GM23248 (cell line): Measurements from ENCODE around the gene CACNG1. TPM values are rescaled to one million over a fixed set of nuclear protein-coding genes. Genes with fewer than 3 reads are reported as not detected.
A peak's percentile ranks its signal among the peaks of the same experiment; 100 is the strongest.

Experiments
- DNase-seq: peaks from one replicate; pipeline ENCODE4 v3.0.0-alpha.2; 2015
- H2AFZ ChIP-seq: fragments of 200-600 bp; sonication (generic); 2 replicates; pipeline ENCODE4 v1.6.1; 2016; ENCODE audit warnings: antibody characterized with exemption
- H3F3A ChIP-seq: fragments of 200-600 bp; sonication (generic); 2 replicates; pipeline ENCODE4 v1.6.1; 2016; ENCODE audit warnings: mild to moderate bottlenecking, antibody characterized with exemption, mixed run types; ENCODE audit not compliant: insufficient read depth
- H3K27ac ChIP-seq: fragments of 200-600 bp; sonication (generic); 2 replicates; pipeline ENCODE4 v1.5.1; 2016; ENCODE audit warnings: mild to moderate bottlenecking
- H3K27me3 ChIP-seq: fragments of 200-600 bp; sonication (generic); replicated peaks from 2 replicates; pipeline ENCODE4 v1.6.1; 2016; ENCODE audit warnings: mild to moderate bottlenecking; ENCODE audit not compliant: insufficient read depth
- H3K36me3 ChIP-seq: fragments of 200-600 bp; sonication (generic); 2 replicates; pipeline ENCODE4 v1.6.1; 2016; ENCODE audit warnings: low read depth, mild to moderate bottlenecking
- H3K4me1 ChIP-seq: fragments of 200-600 bp; sonication (generic); 2 replicates; pipeline ENCODE4 v1.6.1; 2016; ENCODE audit warnings: mild to moderate bottlenecking; ENCODE audit not compliant: insufficient read depth
- H3K4me2 ChIP-seq: fragments of 200-600 bp; sonication (generic); one replicate; pipeline ENCODE4 v1.6.1; 2016; ENCODE audit warnings: mild to moderate bottlenecking; ENCODE audit not compliant: unreplicated experiment
- H3K4me3 ChIP-seq: fragments of 200-600 bp; sonication (generic); 2 replicates; pipeline ENCODE4 v1.5.1; 2016; ENCODE audit warnings: mild to moderate bottlenecking
- H3K79me2 ChIP-seq: fragments of 200-600 bp; sonication (generic); 2 replicates; pipeline ENCODE4 v1.6.1; 2016; ENCODE audit warnings: mild to moderate bottlenecking; ENCODE audit not compliant: insufficient read depth
- H3K9ac ChIP-seq: fragments of 200-600 bp; sonication (generic); 2 replicates; pipeline ENCODE4 v1.6.1; 2016; ENCODE audit warnings: mild to moderate bottlenecking
- H3K9me2 ChIP-seq: fragments of 200-600 bp; sonication (generic); 2 replicates; pipeline ENCODE4 v1.6.1; 2016; ENCODE audit warnings: mixed run types, mild to moderate bottlenecking, moderate library complexity; ENCODE audit not compliant: insufficient read depth
- H3K9me3 ChIP-seq: fragments of 200-600 bp; sonication (generic); one replicate; pipeline ENCODE4 v1.6.1; 2017; ENCODE audit warnings: low read depth
- H4K20me1 ChIP-seq: fragments of 200-600 bp; sonication (generic); 2 replicates; pipeline ENCODE4 v1.6.0; 2016; ENCODE audit not compliant: insufficient read depth
- EZH2 ChIP-seq: fragments of 200-600 bp; sonication (generic); IDR thresholded peaks from 2 replicates; pipeline ENCODE4 v1.6.1; 2018; ENCODE audit warnings: antibody characterized with exemption, mild to moderate bottlenecking; ENCODE audit not compliant: insufficient read depth, poor library complexity, severe bottlenecking
- EZH2phosphoT487 ChIP-seq: fragments of 200-600 bp; sonication (generic); IDR thresholded peaks from 2 replicates; pipeline ENCODE4 v1.6.1; 2018; ENCODE audit warnings: antibody characterized with exemption, moderate library complexity, mild to moderate bottlenecking, low read depth; ENCODE audit not compliant: insufficient read depth
- WGBS, 2 experiments: methylation state at CpG; one replicate each; pipeline ENCODE4 v1.1.6; 2015 to 2017; ENCODE audit warnings: low lambda C conversion rate in 2 of 2, low coverage in 1 of 2; ENCODE audit errors: missing lambda C conversion rate in 2 of 2; 5-methylcytosine and 5-hydroxymethylcytosine counted together
- in situ Hi-C: fragments of 300-500 bp; cut with MboI; formaldehyde crosslinking; loops from 2 replicates; pipeline ENCODE4 v1.15.0; 2020
- polyA plus RNA-seq: library from polyadenylated mRNA; unstranded; fragments of >200 nt; fragmentation: Nextera tagmentation; extraction: Ambion mirVana; gene quantifications from 2 replicates; pipeline ENCODE4 v1.2.1, GENCODE V29; 2016
- total RNA-seq: library from RNA; depleted of rRNA; stranded (reverse); fragments of >200 nt; shearing (Covaris generic); gene quantifications from 2 replicates; pipeline ENCODE4 v1.2.3, GENCODE V29; 2014

Gene CACNG1
- total and polyA plus RNA-seq, 2 experiments from 2014 or later = not detected

DNA sequence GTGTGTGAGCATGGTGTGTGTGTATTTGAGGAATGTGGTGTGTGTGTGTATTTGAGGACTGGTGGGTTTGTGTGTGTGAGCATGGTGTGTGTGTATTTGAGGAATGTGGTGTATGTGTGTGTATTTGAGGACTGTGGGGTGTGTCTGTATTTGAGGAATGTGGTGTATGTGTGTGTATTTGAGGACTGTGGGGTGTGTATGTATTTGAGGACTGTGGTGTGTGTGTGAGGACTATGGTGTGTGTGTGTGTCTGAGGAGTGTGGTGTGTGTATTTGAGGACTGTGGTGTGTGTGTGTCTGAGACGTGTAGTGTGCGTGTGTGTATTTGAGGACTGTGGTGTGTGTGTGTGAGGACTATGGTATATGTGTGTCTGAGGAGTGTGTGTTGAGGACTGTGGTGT, 18.0 kb upstream of the CACNG1 start:
- Histone ChIP-seq H3F3A (no peaks in the 10 kb centered on the region), H3K27ac (no peak overlapping the region)

DNA sequence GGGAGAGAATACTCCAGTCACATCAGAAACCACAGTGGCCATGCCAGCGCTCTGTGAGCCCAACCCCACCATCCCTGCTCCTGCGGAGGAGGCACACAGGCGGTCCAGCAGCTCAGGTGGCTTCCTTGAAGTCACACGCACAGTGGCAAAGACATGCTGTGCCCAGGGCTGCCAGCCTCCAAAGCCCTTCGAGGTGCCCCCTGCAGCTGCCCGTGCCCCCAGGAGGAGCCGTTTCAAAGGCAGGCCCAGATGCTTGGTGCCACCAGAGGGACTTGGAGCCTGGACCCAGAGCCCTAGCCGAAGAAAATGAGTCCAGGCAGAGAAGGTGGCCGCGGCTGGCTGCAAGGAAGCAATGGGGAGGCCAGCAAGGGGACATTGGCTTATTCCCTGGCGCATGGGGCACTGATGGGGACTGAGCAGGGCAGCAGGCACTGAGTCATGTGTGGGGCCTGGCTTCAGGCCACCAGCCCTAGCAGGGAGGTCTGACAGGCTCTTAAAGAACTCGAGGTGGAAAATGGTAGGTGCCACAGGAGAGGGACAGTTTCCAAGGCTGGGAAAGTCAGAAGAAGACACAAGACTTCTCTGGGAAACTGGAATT, 17.2 kb upstream of the CACNG1 start:
- Histone ChIP-seq H4K20me1 (no peaks in the 10 kb centered on the region), H3F3A (no peaks in the 10 kb centered on the region), H3K9ac (no peak overlapping the region), H3K4me3 (no peak overlapping the region), H3K27me3 (peaks cover 28% of the 10 kb centered on the region; the same call in 1 of the 2 replicates), H3K27ac (no peak overlapping the region), H3K79me2 (no peaks in the 10 kb centered on the region), H3K9me3 (no peaks in the 10 kb centered on the region), H3K9me2 (no peaks in the 10 kb centered on the region), H3K36me3 (no peaks in the 10 kb centered on the region), H2AFZ (no peak overlapping the region), H3K4me2 (no peak overlapping the region), H3K4me1 (no peaks in the 10 kb centered on the region)
- TF ChIP-seq EZH2phosphoT487 (no peak), EZH2 (no peak)
- WGBS, 2 experiments = 60 to 70% methylated on average over 12 of the region's 12 CpGs
- peak; percentile 54 for DNase-seq
- in situ Hi-C loops = no loop called here

More for the DNA sequence above, 18.0 kb upstream of the CACNG1 start:
- H3K4me2 ChIP-seq = no peak overlapping the region
- no peak overlapping the region for H3K4me3 ChIP-seq
- no peaks in the 10 kb centered on the region for H3K9me2 ChIP-seq
- no peaks in the 10 kb centered on the region for H3K36me3 ChIP-seq
- in situ Hi-C loops = no loop called here
- no peak overlapping the region for H2AFZ ChIP-seq
- no peaks in the 10 kb centered on the region for H3K9me3 ChIP-seq
- no peaks in the 10 kb centered on the region for H4K20me1 ChIP-seq
- H3K9ac ChIP-seq = no peak overlapping the region
- DNase-seq = no peak
- no peaks in the 10 kb centered on the region for H3K4me1 ChIP-seq
- H3K79me2 ChIP-seq = no peaks in the 10 kb centered on the region
- H3K27me3 ChIP-seq = peaks cover 20% of the 10 kb centered on the region; the same call in 1 of the 2 replicates
- TF ChIP-seq EZH2phosphoT487 (no peak), EZH2 (no peak)
- WGBS, 2 experiments = 48% methylated on average over 2 of the region's 2 CpGs; no CpG with 5 or more reads in 1 of the 2 experiments

DNA sequence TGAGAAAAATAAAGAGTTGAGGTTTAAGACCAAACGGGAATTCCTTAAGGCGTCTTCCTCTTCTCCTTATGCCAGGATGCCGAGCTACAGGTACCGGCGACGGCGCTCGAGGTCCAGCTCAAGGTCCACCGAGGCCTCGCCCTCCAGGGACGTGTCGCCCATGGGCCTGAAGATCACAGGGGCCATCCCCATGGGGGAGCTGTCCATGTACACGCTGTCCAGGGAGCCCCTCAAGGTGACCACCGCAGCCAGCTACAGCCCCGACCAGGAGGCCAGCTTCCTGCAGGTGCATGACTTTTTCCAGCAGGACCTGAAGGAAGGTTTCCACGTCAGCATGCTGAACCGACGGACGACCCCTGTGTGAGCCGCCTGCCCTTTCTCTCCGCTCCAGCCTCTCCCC, 13.7 kb upstream of the CACNG1 start:
- no peak overlapping the region for H3K4me2 ChIP-seq
- H2AFZ ChIP-seq = no peak overlapping the region
- WGBS, 2 experiments = 66 to 74% methylated on average over 17 to 21 of the region's 21 CpGs
- H3K9me2 ChIP-seq = no peaks in the 10 kb centered on the region
- no peak for TF ChIP-seq EZH2
- H4K20me1 ChIP-seq = no peaks in the 10 kb centered on the region
- H3F3A ChIP-seq = no peaks in the 10 kb centered on the region
- H3K9ac ChIP-seq = no peak overlapping the region
- H3K27me3 ChIP-seq = peaks cover 41% of the 10 kb centered on the region
- no peak for DNase-seq
- no peak overlapping the region for H3K27ac ChIP-seq
- H3K9me3 ChIP-seq = no peaks in the 10 kb centered on the region
- H3K79me2 ChIP-seq = no peaks in the 10 kb centered on the region
- no peak overlapping the region for H3K4me3 ChIP-seq
- no peaks in the 10 kb centered on the region for H3K4me1 ChIP-seq
- no peaks in the 10 kb centered on the region for H3K36me3 ChIP-seq
- in situ Hi-C loops = no loop called here

DNA sequence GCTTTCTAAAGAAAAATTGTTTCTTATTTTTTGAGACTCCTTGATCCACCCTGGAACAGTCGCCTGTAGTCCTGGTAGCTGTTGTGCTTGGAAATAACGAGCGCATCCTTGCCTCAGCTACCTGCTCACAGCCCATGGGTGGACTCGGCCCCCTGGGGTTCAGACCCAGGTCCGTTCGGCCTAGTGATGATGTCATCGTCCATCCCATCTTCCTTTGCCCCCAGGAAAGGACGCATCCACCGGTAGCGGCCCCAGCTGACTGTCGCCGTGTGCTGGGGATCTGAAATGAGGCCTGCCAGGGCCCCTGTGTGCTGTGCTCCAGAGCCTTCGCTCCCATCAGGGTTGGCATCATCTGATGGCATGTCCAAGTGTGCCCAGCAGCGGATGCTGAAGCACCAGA, 12.0 kb upstream of the CACNG1 start:
- no peak overlapping the region for H3K4me2 ChIP-seq
- H2AFZ ChIP-seq = no peak overlapping the region
- no peak overlapping the region for H3K4me3 ChIP-seq
- H3K9me3 ChIP-seq = no peaks in the 10 kb centered on the region
- H4K20me1 ChIP-seq = no peaks in the 10 kb centered on the region
- TF ChIP-seq EZH2 = no peak
- peaks cover 29% of the 10 kb centered on the region for H3K27me3 ChIP-seq
- H3K9ac ChIP-seq = no peak overlapping the region
- H3K4me1 ChIP-seq = no peaks in the 10 kb centered on the region
- no peaks in the 10 kb centered on the region for H3K79me2 ChIP-seq
- H3F3A ChIP-seq = no peaks in the 10 kb centered on the region
- WGBS, 2 experiments = 70 to 74% methylated on average over 14 of the region's 14 CpGs
- no peaks in the 10 kb centered on the region for H3K36me3 ChIP-seq
- H3K9me2 ChIP-seq = no peaks in the 10 kb centered on the region
- in situ Hi-C loops = no loop called here
- no peak for DNase-seq
- H3K27ac ChIP-seq = no peak overlapping the region

DNA sequence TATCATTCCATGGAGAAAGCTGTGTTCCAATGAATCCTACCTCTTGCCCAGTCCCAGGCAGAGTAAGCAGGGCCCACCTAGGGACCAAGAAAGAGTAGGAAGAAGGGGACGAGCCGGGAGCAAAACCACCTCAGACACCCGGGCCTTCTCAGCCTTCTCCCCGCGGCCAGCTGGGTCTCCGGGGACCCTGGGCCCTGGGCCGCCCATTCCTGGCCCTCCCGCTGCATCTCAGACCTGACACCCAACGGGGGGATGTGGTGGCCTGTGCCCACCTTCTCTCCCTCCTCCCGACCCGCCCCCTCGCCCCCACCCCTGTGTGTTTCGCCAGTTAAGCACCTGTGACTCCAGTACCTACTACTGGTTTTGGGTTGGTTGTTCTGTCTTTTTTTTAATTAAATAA, 11.4 kb upstream of the CACNG1 start:
- 33 to 49% methylated on average over 6 to 13 of the region's 13 CpGs for WGBS, 2 experiments
- in situ Hi-C loops = no loop called here
- no peak for DNase-seq

More for the DNA sequence above, 11.4 kb upstream of the CACNG1 start:
- Histone ChIP-seq H3K9ac (no peak overlapping the region), H3K9me2 (no peaks in the 10 kb centered on the region), H3K9me3 (no peaks in the 10 kb centered on the region), H3K4me1 (no peaks in the 10 kb centered on the region), H3K79me2 (no peaks in the 10 kb centered on the region), H3K4me3 (no peak overlapping the region), H3K4me2 (no peak overlapping the region), H3K27ac (no peak overlapping the region), H2AFZ (no peak overlapping the region), H3K36me3 (no peaks in the 10 kb centered on the region), H3F3A (no peaks in the 10 kb centered on the region), H4K20me1 (no peaks in the 10 kb centered on the region), H3K27me3 (peaks cover 27% of the 10 kb centered on the region)
- TF ChIP-seq EZH2 (no peak), EZH2phosphoT487 (no peak)
